ENCODE results near the gene IGF2. TPM values are rescaled to one million over a fixed set of nuclear protein-coding genes. Genes with fewer than 3 reads are reported as not detected.

The IGF2 gene
- total RNA-seq, 2 donors from 2014 or later: 10.6 to 84.0 TPM

DNA sequence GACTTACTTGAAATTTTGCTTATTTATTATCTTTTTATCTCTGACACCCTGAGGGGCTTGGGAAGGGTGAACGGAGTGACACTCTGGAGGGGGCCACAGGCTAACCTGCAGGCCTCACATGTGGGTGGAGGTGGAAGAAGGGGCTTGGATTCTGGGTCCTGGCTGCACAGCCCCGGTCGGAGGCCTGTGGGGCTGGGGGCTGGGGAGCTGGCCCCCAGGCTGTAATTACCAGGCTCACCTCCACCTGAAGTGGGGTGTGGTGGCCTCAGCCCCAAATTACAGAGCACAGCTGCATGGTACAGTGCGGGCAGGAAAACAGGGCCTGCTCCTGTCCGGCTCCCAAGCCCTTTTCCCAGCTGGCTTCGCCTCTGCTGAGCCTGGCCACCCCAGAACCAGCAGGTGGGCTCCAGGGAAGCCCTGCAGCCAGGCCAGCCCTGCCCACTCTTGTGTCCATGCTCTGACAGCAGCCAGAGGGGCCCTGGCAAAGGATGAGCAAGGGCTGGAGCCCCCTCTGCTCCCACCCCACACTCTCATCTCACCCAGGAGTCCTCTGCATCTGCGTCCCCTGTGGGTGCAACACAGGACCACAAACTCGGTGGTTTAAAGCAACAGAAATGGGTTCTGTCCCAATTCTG, 48.0 kb downstream of the IGF2 start:
- H3K27me3 ChIP-seq: no peaks in the 10 kb centered on the region
- peak in 1 of 4 donors; percentile 8 for DNase-seq
- intact Hi-C loops (cut with DNase I): no loop called here
- no peaks in the 10 kb centered on the region for H3K36me3 ChIP-seq (replicated peaks in 1 of 2; ENCODE audit: insufficient read depth in 1 of 2, low read depth in 2 of 2)
- no peak for ATAC-seq
- H3K27ac ChIP-seq: no peak overlapping the region
- 80 to 89% methylated on average over 8 of the region's 8 CpGs for WGBS, 2 donors
- no peak overlapping the region for H3K4me3 ChIP-seq
- TF ChIP-seq, protein P1, sequence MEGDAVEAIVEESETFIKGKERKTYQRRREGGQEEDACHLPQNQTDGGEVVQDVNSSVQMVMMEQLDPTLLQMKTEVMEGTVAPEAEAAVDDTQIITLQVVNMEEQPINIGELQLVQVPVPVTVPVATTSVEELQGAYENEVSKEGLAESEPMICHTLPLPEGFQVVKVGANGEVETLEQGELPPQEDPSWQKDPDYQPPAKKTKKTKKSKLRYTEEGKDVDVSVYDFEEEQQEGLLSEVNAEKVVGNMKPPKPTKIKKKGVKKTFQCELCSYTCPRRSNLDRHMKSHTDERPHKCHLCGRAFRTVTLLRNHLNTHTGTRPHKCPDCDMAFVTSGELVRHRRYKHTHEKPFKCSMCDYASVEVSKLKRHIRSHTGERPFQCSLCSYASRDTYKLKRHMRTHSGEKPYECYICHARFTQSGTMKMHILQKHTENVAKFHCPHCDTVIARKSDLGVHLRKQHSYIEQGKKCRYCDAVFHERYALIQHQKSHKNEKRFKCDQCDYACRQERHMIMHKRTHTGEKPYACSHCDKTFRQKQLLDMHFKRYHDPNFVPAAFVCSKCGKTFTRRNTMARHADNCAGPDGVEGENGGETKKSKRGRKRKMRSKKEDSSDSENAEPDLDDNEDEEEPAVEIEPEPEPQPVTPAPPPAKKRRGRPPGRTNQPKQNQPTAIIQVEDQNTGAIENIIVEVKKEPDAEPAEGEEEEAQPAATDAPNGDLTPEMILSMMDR (IDR thresholded peaks at IDR 0.05): no peak
- TF ChIP-seq POLR2A (IDR thresholded peaks at IDR 0.05): no peak
- H3K4me1 ChIP-seq: peaks cover 26% of the 10 kb centered on the region
- no peaks in the 10 kb centered on the region for H3K9me3 ChIP-seq

- Histone ChIP-seq H3K4me1 (peaks cover 26% of the 10 kb centered on the region), H3K9me3 (no peaks in the 10 kb centered on the region), H3K36me3 (replicated peaks in 1 of 2; ENCODE audit: insufficient read depth in 1 of 2, low read depth in 2 of 2) (no peaks in the 10 kb centered on the region), H3K27ac (no peak overlapping the region), H3K4me3 (no peak overlapping the region), H3K27me3 (no peaks in the 10 kb centered on the region)
- TF ChIP-seq, protein P1 (IDR thresholded peaks at IDR 0.05): no peak
- TF ChIP-seq POLR2A (IDR thresholded peaks at IDR 0.05): no peak
- DNase-seq (peak in 1 of 4 donors; percentile 8), ATAC-seq (no peak)
- intact Hi-C loops (cut with DNase I): no loop called here
- WGBS, 2 donors: 84 to 90% methylated on average over 10 to 18 of the region's 20 CpGs
Measured at GRCh38 chr11:2090172-2091111, 48.7 kb downstream of the IGF2 start.

DNA sequence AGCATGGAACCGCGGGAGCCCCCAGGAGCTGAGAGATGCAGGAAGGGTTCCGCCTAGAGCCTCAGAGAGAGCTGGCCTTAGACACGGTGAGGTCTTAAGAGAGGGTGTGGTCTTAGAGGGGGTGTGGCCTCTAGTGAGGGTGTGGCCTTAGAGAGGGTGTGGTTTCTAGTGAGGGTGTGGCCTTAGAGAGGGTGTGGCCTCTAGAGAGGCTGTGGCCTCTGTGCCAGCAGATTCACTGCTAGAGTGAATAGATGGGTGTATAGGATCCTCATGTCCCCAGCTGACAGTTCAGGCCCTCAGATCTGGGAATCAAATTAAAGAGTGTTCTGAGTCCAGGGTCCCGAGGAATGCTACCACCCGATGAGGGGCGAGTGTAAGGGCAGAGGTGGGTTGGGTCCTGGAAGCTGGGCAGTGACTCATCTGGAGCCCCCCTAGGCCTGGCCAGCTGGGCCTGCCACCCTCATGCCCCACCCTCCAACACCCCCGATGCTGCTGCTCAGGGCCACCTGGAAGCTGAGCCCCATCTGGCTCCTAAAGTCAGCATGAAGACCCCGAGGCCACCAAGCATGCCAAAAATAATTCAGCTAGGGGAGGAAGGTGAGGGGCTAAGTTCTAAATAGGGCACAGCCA, 49.5 kb downstream of the IGF2 start:
- intact Hi-C loops (cut with DNase I): no loop called here
- Histone ChIP-seq H3K27me3 (no peaks in the 10 kb centered on the region), H3K36me3 (replicated peaks in 1 of 2; ENCODE audit: insufficient read depth in 1 of 2, low read depth in 2 of 2) (no peaks in the 10 kb centered on the region), H3K27ac (no peak overlapping the region), H3K4me1 (peaks cover 26% of the 10 kb centered on the region), H3K9me3 (peaks cover 0 to under 1% (median 0%) of the 10 kb centered on the region in 3 donors), H3K4me3 (no peak overlapping the region)
- TF ChIP-seq POLR2A (IDR thresholded peaks at IDR 0.05): no peak
- TF ChIP-seq, protein P1 (IDR thresholded peaks at IDR 0.05): no peak
- 77 to 88% methylated on average over 8 of the region's 9 CpGs for WGBS, 2 donors
- DNase-seq (peak in 1 of 4 donors; percentile 7), ATAC-seq (no peak)

DNA sequence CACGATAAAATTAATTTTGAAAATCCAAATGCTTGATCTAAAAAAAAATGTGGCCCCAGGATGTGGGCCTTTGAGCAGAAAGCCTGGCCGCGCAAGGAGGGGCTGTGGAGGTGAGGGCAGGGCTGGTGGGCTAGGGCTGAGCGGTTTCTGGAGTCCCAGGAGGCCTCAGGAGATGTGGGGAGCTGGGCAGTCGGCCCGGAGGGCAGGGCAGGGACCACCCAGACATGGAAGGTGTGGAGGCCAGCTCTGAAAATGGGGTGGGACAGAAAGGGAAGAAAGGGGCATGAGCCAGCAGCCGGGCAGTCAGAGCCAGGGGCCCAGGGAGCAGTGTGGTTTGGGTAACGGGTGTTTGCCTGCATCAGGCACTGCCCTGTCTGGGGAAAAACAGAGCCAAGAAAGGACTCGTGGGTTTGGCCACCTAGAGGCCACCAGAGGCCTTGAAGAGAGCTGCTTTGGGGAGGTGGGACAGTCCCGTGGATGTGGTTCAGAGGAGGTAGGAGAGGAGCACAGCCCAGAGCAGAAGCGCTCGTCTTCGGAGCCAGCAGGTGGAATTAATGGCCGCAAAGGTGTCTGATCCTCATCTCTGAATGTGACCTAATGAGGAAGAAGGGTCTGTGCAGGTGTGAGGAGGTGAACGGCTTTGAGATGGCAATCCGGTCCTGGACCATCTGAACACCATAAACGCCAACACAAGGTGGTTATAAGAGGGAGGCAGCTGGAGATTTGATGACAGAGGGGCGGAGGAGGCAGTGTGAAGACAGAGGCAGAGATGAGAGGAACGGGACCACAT, 50.2 kb downstream of the IGF2 start:
- ATAC-seq: no peak
- H3K4me1 ChIP-seq: peaks cover 22% of the 10 kb centered on the region
- 76 to 77% methylated on average over 19 of the region's 19 CpGs for WGBS, 2 donors
- TF ChIP-seq, protein P1 (IDR thresholded peaks at IDR 0.05): no peak
- no peak for TF ChIP-seq POLR2A (IDR thresholded peaks at IDR 0.05)
- no peaks in the 10 kb centered on the region for H3K36me3 ChIP-seq (replicated peaks in 1 of 2; ENCODE audit: insufficient read depth in 1 of 2, low read depth in 2 of 2)
- intact Hi-C loops (cut with DNase I): no loop called here
- DNase-seq: no peak
- no peak overlapping the region for H3K4me3 ChIP-seq
- no peak overlapping the region for H3K27ac ChIP-seq
- peaks cover 0 to 4% (median 0%) of the 10 kb centered on the region in 3 donors for H3K9me3 ChIP-seq
- no peaks in the 10 kb centered on the region for H3K27me3 ChIP-seq
